Mammary epithelial cell (primary cell): ENCODE measurements around the gene IDH2.

ENCODE experiments used
- EZH2 ChIP-seq: IDR thresholded peaks from 2 replicates; pipeline ENCODE4 v1.6.1; 2012; ENCODE audit warnings: low read length, inconsistent platforms, borderline replicate concordance
- TF ChIP-seq, protein P1 (sequence below), 2 donors: IDR thresholded peaks in 1 of 2; conservative IDR thresholded peaks in 1 of 2; 2 replicates each; pipeline ENCODE4 v1.5.1; 2011 to 2012; ENCODE audit warnings: inconsistent platforms in 2 of 2, low read length in 2 of 2, mild to moderate bottlenecking in 2 of 2, control low read depth in 1 of 2, low read depth in 1 of 2; ENCODE audit not compliant: insufficient read depth in 1 of 2; ENCODE audit errors: extremely low read depth in 1 of 2

DNA sequence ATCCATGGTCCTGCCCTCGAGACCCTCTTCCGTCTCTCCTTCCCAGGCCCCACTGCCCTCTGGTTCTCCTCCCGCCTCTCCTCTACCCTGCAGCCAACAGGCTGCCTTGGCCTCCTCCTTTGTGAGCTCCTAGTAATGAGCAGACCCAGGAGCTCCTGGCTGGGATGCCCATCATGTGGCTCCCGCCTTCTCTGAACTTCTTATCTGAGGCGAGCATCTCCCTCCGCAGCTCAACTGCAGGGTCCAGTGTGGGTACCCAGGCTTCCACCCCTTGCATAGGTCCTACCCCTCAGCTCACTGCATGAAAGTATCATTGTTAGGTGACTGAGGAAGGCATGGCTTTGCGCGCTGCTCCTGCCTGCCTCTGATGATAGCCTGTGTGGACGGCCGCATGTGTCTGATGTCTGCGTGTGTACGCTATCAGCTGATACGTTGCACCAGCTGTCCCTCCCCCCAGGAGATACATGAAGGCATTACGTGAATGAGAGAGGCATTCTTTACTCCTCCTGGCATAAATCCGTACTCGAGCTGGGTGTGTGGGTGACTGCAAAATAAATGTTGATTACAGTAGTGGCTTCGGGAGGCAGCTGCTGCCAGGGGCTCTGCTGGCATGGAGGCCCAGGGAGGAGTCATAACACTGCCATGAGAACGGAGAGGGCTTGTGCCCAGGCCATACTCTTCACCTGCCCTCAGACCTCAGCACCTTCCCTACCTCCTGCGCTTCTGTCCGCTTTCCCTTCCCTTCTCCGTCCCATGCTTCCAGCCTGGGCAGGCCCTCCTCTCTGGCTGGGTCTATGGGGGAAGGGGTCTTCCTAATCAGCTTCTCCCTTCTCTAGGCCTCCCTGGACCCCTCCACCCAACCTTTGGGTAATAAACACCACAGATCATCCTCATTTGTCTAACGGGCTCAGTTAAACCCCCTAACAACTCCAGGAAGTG, 52.3 kb downstream of the IDH2 start:
- TF ChIP-seq EZH2, result no peak
- TF ChIP-seq, protein P1, sequence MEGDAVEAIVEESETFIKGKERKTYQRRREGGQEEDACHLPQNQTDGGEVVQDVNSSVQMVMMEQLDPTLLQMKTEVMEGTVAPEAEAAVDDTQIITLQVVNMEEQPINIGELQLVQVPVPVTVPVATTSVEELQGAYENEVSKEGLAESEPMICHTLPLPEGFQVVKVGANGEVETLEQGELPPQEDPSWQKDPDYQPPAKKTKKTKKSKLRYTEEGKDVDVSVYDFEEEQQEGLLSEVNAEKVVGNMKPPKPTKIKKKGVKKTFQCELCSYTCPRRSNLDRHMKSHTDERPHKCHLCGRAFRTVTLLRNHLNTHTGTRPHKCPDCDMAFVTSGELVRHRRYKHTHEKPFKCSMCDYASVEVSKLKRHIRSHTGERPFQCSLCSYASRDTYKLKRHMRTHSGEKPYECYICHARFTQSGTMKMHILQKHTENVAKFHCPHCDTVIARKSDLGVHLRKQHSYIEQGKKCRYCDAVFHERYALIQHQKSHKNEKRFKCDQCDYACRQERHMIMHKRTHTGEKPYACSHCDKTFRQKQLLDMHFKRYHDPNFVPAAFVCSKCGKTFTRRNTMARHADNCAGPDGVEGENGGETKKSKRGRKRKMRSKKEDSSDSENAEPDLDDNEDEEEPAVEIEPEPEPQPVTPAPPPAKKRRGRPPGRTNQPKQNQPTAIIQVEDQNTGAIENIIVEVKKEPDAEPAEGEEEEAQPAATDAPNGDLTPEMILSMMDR (conservative IDR thresholded peaks at IDR 0.05 in 1 of 2, IDR thresholded peaks at IDR 0.05 in 1 of 2; ENCODE audit: extremely low read depth in 1 of 2, insufficient read depth in 1 of 2, low read depth in 1 of 2, low read length in 2 of 2), result no peak
